ENCODE measurements around the gene RAB14.

DNA sequence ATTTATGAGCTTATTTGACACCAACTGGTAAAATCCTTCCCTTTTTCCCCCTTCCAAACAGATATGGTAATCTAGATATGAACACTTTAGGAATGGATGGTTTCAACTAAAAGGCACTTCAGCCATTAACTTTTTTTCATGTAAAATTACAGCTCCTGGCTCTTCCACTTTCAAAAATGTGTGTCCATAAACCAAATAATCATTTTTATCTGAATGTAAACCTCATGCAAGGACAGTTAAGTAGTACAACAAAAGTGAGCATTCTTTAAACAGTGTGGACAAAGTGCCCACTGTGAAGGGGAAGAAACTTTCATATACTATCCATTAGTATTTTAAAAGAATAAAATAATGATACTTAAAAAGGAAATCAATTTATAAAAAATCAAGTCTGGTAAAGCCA, 17.2 kb downstream of the RAB14 start:
- TF ChIP-seq YY1 (IDR thresholded peaks at IDR 0.05; ENCODE audit: insufficient read depth, insufficient read length) (no peak), SUZ12 (IDR thresholded peaks at IDR 0.05; ENCODE audit: extremely low read depth, insufficient read depth, insufficient read length) (no peak), ZNF274 (IDR thresholded peaks at IDR 0.05; ENCODE audit: low read depth, low read length) (no peak)

All from NT2/D1 (cell line).